ENCODE data around the gene SERF1A. TPM values are rescaled to one million over a fixed set of nuclear protein-coding genes. Genes with fewer than 3 reads are reported as not detected.
"Not testable (repeated sequence)": the region's sequence is repeated elsewhere in the genome, so short reads cannot be mapped to it uniquely, and the experiment has no call there.

Gene SERF1A
- total and polyA plus RNA-seq, 2 of the 13 experiments (the other 11 are each of a cell fraction or from before 2014, with no cell fraction given) = 1.7 to 1.8 TPM

- ATAC-seq; H3K9ac ChIP-seq (ENCODE audit: insufficient read depth, low read depth, low read length); H3K79me2 ChIP-seq (ENCODE audit: insufficient read depth, low read length); POLR2A ChIA-PET; H2AFZ ChIP-seq (ENCODE audit: low read length); in situ Hi-C loops (cut with HindIII; ENCODE audit: extremely low pct_ligation_motif_present, low pct_unique_long_range_greater_than_20kb); H3K4me3 ChIP-seq (replicated peaks in 1 of 3; ENCODE audit: insufficient read depth in 1 of 3, low read depth in 2 of 3, low read length in 3 of 3); H4K20me1 ChIP-seq (ENCODE audit: insufficient read depth, low read length); H3K4me2 ChIP-seq (ENCODE audit: low read depth, low read length); intact Hi-C loops (cut with micrococcal nuclease; ENCODE audit: unreplicated experiment); H3K9me3 ChIP-seq (ENCODE audit: low read length); BruUV-seq (replicated peaks); H3K36me3 ChIP-seq (replicated peaks in 1 of 2; ENCODE audit: control insufficient read depth in 1 of 2, insufficient read depth in 2 of 2, low read length in 2 of 2); CTCF ChIA-PET (ENCODE audit: low intra/inter-chr PET ratio, low total read pairs); DNase-seq (ENCODE audit: low spot score); H3K27ac ChIP-seq (ENCODE audit: extremely low read length, insufficient read depth, low read length); H3K27me3 ChIP-seq (ENCODE audit: control insufficient read depth in 1 of 2, insufficient read depth in 2 of 2, low read length in 2 of 2); FAIRE-seq; H3K4me1 ChIP-seq (ENCODE audit: insufficient read depth, low read length): not testable (repeated sequence)
- WGBS (ENCODE audit: low lambda C conversion rate) = no CpG with 5 or more reads among the region's 6 CpGs
These were observed 31.4 kb downstream of the SERF1A start for GRCh38 chr5:70931709-70932368.

GRCh38 chr5:70932560-70932959 lies 32.1 kb downstream of the SERF1A start:
- FAIRE-seq; intact Hi-C loops (cut with micrococcal nuclease; ENCODE audit: unreplicated experiment); POLR2A ChIA-PET; CTCF ChIA-PET (ENCODE audit: low intra/inter-chr PET ratio, low total read pairs); H3K79me2 ChIP-seq (ENCODE audit: insufficient read depth, low read length); H3K4me2 ChIP-seq (ENCODE audit: low read depth, low read length); H3K9ac ChIP-seq (ENCODE audit: insufficient read depth, low read depth, low read length); H3K36me3 ChIP-seq (replicated peaks in 1 of 2; ENCODE audit: control insufficient read depth in 1 of 2, insufficient read depth in 2 of 2, low read length in 2 of 2); in situ Hi-C loops (cut with HindIII; ENCODE audit: extremely low pct_ligation_motif_present, low pct_unique_long_range_greater_than_20kb); H3K4me3 ChIP-seq (replicated peaks in 1 of 3; ENCODE audit: insufficient read depth in 1 of 3, low read depth in 2 of 3, low read length in 3 of 3); H3K9me3 ChIP-seq (ENCODE audit: low read length); BruUV-seq (replicated peaks); H3K4me1 ChIP-seq (ENCODE audit: insufficient read depth, low read length); H3K27me3 ChIP-seq (ENCODE audit: control insufficient read depth in 1 of 2, insufficient read depth in 2 of 2, low read length in 2 of 2); H4K20me1 ChIP-seq (ENCODE audit: insufficient read depth, low read length); DNase-seq (ENCODE audit: low spot score); ATAC-seq; H2AFZ ChIP-seq (ENCODE audit: low read length); H3K27ac ChIP-seq (ENCODE audit: extremely low read length, insufficient read depth, low read length): not testable (repeated sequence)
- WGBS (ENCODE audit: low lambda C conversion rate) = no CpG with 5 or more reads among the region's 1 CpG

- H3K4me1 ChIP-seq (ENCODE audit: insufficient read depth, low read length); in situ Hi-C loops (cut with HindIII; ENCODE audit: extremely low pct_ligation_motif_present, low pct_unique_long_range_greater_than_20kb); H3K27ac ChIP-seq (ENCODE audit: extremely low read length, insufficient read depth, low read length); FAIRE-seq; H3K9ac ChIP-seq (ENCODE audit: insufficient read depth, low read depth, low read length); POLR2A ChIA-PET; H3K27me3 ChIP-seq (ENCODE audit: control insufficient read depth in 1 of 2, insufficient read depth in 2 of 2, low read length in 2 of 2); H3K36me3 ChIP-seq (replicated peaks in 1 of 2; ENCODE audit: control insufficient read depth in 1 of 2, insufficient read depth in 2 of 2, low read length in 2 of 2); H3K4me3 ChIP-seq (replicated peaks in 1 of 3; ENCODE audit: insufficient read depth in 1 of 3, low read depth in 2 of 3, low read length in 3 of 3); H3K4me2 ChIP-seq (ENCODE audit: low read depth, low read length); H3K9me3 ChIP-seq (ENCODE audit: low read length); H2AFZ ChIP-seq (ENCODE audit: low read length); H3K79me2 ChIP-seq (ENCODE audit: insufficient read depth, low read length); H4K20me1 ChIP-seq (ENCODE audit: insufficient read depth, low read length); intact Hi-C loops (cut with micrococcal nuclease; ENCODE audit: unreplicated experiment); ATAC-seq; CTCF ChIA-PET (ENCODE audit: low intra/inter-chr PET ratio, low total read pairs); BruUV-seq (replicated peaks); DNase-seq (ENCODE audit: low spot score): not testable (repeated sequence)
- WGBS (ENCODE audit: low lambda C conversion rate) = no CpG with 5 or more reads among the region's 10 CpGs
These were observed 52.6 kb downstream of the SERF1A start for GRCh38 chr5:70953068-70953467.

Small RNA genes lying within 50 kb of the gene (small RNA-seq; reads per million reads assigned to genes)
- gene CDH12P1 (ENCODE audit: insufficient read depth in 2 of 3, insufficient read length in 3 of 3, low read depth in 2 of 3, low replicate concordance in 1 of 3) = 0 reads per million in 3 experiments

Other genes with a start within 250 kb of the SERF1A start
- 64.4 and 85.0 TPM in 2 replicates for gene SMN1, start 24.4 kb downstream of the SERF1A start, total RNA-seq (2016; rRNA removed; fragmentation: Illumina TruSeq; extraction: Trizol)
- gene SMN1, start 24.4 kb downstream of the SERF1A start, polyA plus RNA-seq (2011; rRNA removed) = 41.4 and 51.5 TPM in 2 replicates
- 2.1 and 4.7 TPM in 2 replicates for gene NAIP, start 124.7 kb downstream of the SERF1A start, total RNA-seq (2016; rRNA removed; fragmentation: Illumina TruSeq; extraction: Trizol)
- 6.2 and 6.3 TPM in 2 replicates for gene NAIP, start 124.7 kb downstream of the SERF1A start, polyA plus RNA-seq (2011; rRNA removed)
- gene GTF2H2, start 167.0 kb downstream of the SERF1A start, total RNA-seq (2016; rRNA removed; fragmentation: Illumina TruSeq; extraction: Trizol) = 38.1 and 39.1 TPM in 2 replicates
- gene GTF2H2, start 167.0 kb downstream of the SERF1A start, polyA plus RNA-seq (2011; rRNA removed) = 11.0 and 14.5 TPM in 2 replicates

Measured in HepG2 (cell line).